HepG2 (cell line): ENCODE data around the gene GLB1L. TPM values are rescaled to one million over a fixed set of nuclear protein-coding genes. Genes with fewer than 3 reads are reported as not detected.

ENCODE experiments used
- BORCS8-MEF2B ChIP-seq: sonication (generic); formaldehyde crosslinking; IDR thresholded peaks from 2 replicates; pipeline ENCODE4 v1.8.0; 2022; ENCODE audit warnings: mild to moderate bottlenecking, missing genetic modification reagents
- FOSL2 ChIP-seq: sonication (generic); formaldehyde crosslinking; IDR thresholded peaks from 2 replicates; pipeline ENCODE4 v1.4.0; 2020; ENCODE audit warnings: missing genetic modification reagents
- GATAD1 ChIP-seq: IDR thresholded peaks from 2 replicates; pipeline ENCODE4 v1.6.1; 2016; ENCODE audit warnings: missing genetic modification reagents, missing compliant biosample characterization
- HNRNPH1 ChIP-seq: fragments of 200-400 bp; formaldehyde crosslinking; optimal IDR thresholded peaks from 2 replicates; pipeline ENCODE3; 2017; ENCODE audit warnings: mild to moderate bottlenecking, low read depth, low read length
- IRF2 ChIP-seq: IDR thresholded peaks from 2 replicates; pipeline ENCODE4 v1.6.1; 2018; ENCODE audit warnings: missing genetic modification reagents, missing compliant biosample characterization
- LCORL ChIP-seq, 2 experiments: fragments of 450-650 bp in 1 of 2; sonication (generic) in 1 of 2; formaldehyde crosslinking in 1 of 2; IDR thresholded peaks; 2 replicates each; pipeline versions ENCODE4 v1.5.0 to v1.6.1; 2017 to 2020; ENCODE audit warnings: antibody characterized with exemption in 1 of 2, missing genetic modification reagents in 1 of 2
- REST ChIP-seq, 2 experiments: IDR thresholded peaks; 2 replicates each; pipeline ENCODE4 v1.6.1; 2011 to 2012; ENCODE audit warnings: low read length in 2 of 2, borderline replicate concordance in 1 of 2, low read depth in 1 of 2, mild to moderate bottlenecking in 1 of 2, moderate library complexity in 1 of 2
- SIN3A ChIP-seq: IDR thresholded peaks from 2 replicates; pipeline ENCODE4 v1.6.1; 2011; ENCODE audit warnings: low read depth, mild to moderate bottlenecking, control low read depth, low read length, borderline replicate concordance
- SP4 ChIP-seq: sonication (generic); formaldehyde crosslinking; IDR thresholded peaks from 2 replicates; pipeline ENCODE4 v1.8.1; 2023; ENCODE audit warnings: mild to moderate bottlenecking, missing genetic modification reagents
- TBP ChIP-seq: sonication (generic); formaldehyde crosslinking; IDR thresholded peaks from 2 replicates; pipeline ENCODE4 v1.5.0; 2020; ENCODE audit warnings: missing genetic modification reagents
- TBX3 ChIP-seq: fragments of 450-650 bp; IDR thresholded peaks from 2 replicates; pipeline ENCODE4 v1.6.1; 2017; ENCODE audit warnings: antibody characterized with exemption, mild to moderate bottlenecking, inconsistent platforms, borderline replicate concordance
- U2AF1 ChIP-seq: fragments of 200-400 bp; formaldehyde crosslinking; optimal IDR thresholded peaks from 2 replicates; pipeline ENCODE3; 2017; ENCODE audit warnings: mild to moderate bottlenecking, low read depth, low read length
- ZFP37 ChIP-seq: sonication (generic); formaldehyde crosslinking; IDR thresholded peaks from 2 replicates; pipeline ENCODE4 v1.4.0; 2020; ENCODE audit warnings: missing genetic modification reagents, borderline replicate concordance
- ZKSCAN5 ChIP-seq: sonication (generic); formaldehyde crosslinking; IDR thresholded peaks from 2 replicates; pipeline ENCODE4 v1.5.1; 2020; ENCODE audit warnings: mild to moderate bottlenecking, missing genetic modification reagents
- ZMAT3 ChIP-seq: sonication (generic); formaldehyde crosslinking; conservative IDR thresholded peaks from 2 replicates; pipeline ENCODE4 v1.7.0; 2021; ENCODE audit warnings: missing genetic modification reagents
- ZMYM4 ChIP-seq: sonication (generic); formaldehyde crosslinking; IDR thresholded peaks from 2 replicates; pipeline ENCODE4 v1.8.1; 2023; ENCODE audit warnings: mild to moderate bottlenecking, missing genetic modification reagents
- ZNF251 ChIP-seq: sonication (generic); formaldehyde crosslinking; IDR thresholded peaks from 2 replicates; pipeline ENCODE4 v1.9.0; 2021; ENCODE audit warnings: mild to moderate bottlenecking, missing genetic modification reagents
- ZNF83 ChIP-seq: sonication (generic); formaldehyde crosslinking; IDR thresholded peaks from 2 replicates; pipeline ENCODE4 v1.4.0; 2020; ENCODE audit warnings: missing genetic modification reagents, mild to moderate bottlenecking, borderline replicate concordance
- polyA plus RNA-seq, 8 experiments: library from polyadenylated mRNA; depleted of rRNA in 3 of 8; stranded (reverse) in 7 of 8; unstranded in 1 of 8; fragments of >200 nt; fragmentation: Illumina TruSeq in 4 of 8; extraction: Trizol in 4 of 8; gene quantifications; 2 replicates each; pipeline versions ENCODE4 v1.2.1 to v1.2.3, GENCODE V29; 2011 to 2016; ENCODE audit warnings: low read depth in 4 of 8, missing spikeins in 1 of 8, mixed read lengths in 1 of 8; ENCODE audit not compliant: insufficient read depth in 1 of 8
- total RNA-seq, 5 experiments: library from RNA; depleted of rRNA; stranded (reverse); fragments of >200 nt; fragmentation: Illumina TruSeq; extraction: Trizol; gene quantifications; 2 replicates each; pipeline ENCODE4 v1.2.3, GENCODE V29; 2016; ENCODE audit warnings: low read depth in 1 of 5
- TF ChIP-seq, protein P1 (sequence below): sonication (generic); formaldehyde crosslinking; IDR thresholded peaks from 2 replicates; pipeline ENCODE4 v1.5.1; 2020; ENCODE audit warnings: missing genetic modification reagents, mild to moderate bottlenecking, borderline replicate concordance
- TF ChIP-seq, protein P2 (sequence below): sonication (generic); formaldehyde crosslinking; IDR thresholded peaks from 2 replicates; pipeline ENCODE4 v1.5.0; 2020; ENCODE audit warnings: mild to moderate bottlenecking, missing genetic modification reagents
- TF ChIP-seq, protein P3 (sequence below): sonication (generic); formaldehyde crosslinking; IDR thresholded peaks from 2 replicates; pipeline ENCODE4 v1.5.0; 2020; ENCODE audit warnings: missing genetic modification reagents, mild to moderate bottlenecking, borderline replicate concordance

GLB1L gene
- total and polyA plus RNA-seq, 2 of the 13 experiments (the other 11 are each of a cell fraction or from before 2014, with no cell fraction given), result 6.8 to 7.3 TPM

GRCh38 chr2:219207134-219207883, 37.9 kb downstream of the GLB1L start (continued):
- TF ChIP-seq REST (IDR thresholded peaks at IDR 0.05; ENCODE audit: borderline replicate concordance in 1 of 2, low read depth in 1 of 2, low read length in 2 of 2) (no peak), TBP (no peak), ZKSCAN5 (CRISPR knock-in tag) (no peak), SP4 (no peak), U2AF1 (peak; percentile 3), ZMYM4 (CRISPR knock-in tag) (no peak), LCORL (IDR thresholded peaks at IDR 0.05) (no peak), LCORL (CRISPR knock-in tag; IDR thresholded peaks at IDR 0.05) (no peak; the same call in 1 of the 2 replicates), ZFP37 (no peak; the same call in 1 of the 2 replicates), HNRNPH1 (no peak), ZNF251 (CRISPR knock-in tag) (0 out of 2 replicates have a peak, but pooled peaks have one; percentile 44), FOSL2 (CRISPR knock-in tag) (no peak), SIN3A (no peak), ZMAT3 (CRISPR knock-in tag) (0 out of 2 replicates have a peak, but pooled peaks have one; percentile 30), ZNF83 (CRISPR knock-in tag) (peak; percentile 91; the same call in 1 of the 2 replicates), BORCS8-MEF2B (CRISPR knock-in tag) (no peak), IRF2 (CRISPR knock-in tag) (peak; percentile 9; the same call in 1 of the 2 replicates), TBX3 (no peak), GATAD1 (CRISPR knock-in tag) (peak; percentile 18; the same call in 1 of the 2 replicates)
- TF ChIP-seq, protein P1, sequence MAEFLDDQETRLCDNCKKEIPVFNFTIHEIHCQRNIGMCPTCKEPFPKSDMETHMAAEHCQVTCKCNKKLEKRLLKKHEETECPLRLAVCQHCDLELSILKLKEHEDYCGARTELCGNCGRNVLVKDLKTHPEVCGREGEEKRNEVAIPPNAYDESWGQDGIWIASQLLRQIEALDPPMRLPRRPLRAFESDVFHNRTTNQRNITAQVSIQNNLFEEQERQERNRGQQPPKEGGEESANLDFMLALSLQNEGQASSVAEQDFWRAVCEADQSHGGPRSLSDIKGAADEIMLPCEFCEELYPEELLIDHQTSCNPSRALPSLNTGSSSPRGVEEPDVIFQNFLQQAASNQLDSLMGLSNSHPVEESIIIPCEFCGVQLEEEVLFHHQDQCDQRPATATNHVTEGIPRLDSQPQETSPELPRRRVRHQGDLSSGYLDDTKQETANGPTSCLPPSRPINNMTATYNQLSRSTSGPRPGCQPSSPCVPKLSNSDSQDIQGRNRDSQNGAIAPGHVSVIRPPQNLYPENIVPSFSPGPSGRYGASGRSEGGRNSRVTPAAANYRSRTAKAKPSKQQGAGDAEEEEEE (CRISPR knock-in tag), result no peak
- TF ChIP-seq, protein P2, sequence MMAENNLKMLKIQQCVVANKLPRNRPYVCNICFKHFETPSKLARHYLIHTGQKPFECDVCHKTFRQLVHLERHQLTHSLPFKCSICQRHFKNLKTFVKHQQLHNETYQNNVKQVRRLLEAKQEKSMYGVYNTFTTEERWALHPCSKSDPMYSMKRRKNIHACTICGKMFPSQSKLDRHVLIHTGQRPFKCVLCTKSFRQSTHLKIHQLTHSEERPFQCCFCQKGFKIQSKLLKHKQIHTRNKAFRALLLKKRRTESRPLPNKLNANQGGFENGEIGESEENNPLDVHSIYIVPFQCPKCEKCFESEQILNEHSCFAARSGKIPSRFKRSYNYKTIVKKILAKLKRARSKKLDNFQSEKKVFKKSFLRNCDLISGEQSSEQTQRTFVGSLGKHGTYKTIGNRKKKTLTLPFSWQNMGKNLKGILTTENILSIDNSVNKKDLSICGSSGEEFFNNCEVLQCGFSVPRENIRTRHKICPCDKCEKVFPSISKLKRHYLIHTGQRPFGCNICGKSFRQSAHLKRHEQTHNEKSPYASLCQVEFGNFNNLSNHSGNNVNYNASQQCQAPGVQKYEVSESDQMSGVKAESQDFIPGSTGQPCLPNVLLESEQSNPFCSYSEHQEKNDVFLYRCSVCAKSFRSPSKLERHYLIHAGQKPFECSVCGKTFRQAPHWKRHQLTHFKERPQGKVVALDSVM (CRISPR knock-in tag), result no peak
- TF ChIP-seq, protein P3, sequence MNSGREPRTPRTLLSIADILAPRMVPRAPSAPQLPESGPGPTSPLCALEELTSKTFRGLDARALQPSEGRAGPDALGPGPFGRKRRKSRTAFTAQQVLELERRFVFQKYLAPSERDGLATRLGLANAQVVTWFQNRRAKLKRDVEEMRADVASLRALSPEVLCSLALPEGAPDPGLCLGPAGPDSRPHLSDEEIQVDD (CRISPR knock-in tag), result no peak
